ENCODE data around the gene CADPS.

- TF ChIP-seq, protein P1, sequence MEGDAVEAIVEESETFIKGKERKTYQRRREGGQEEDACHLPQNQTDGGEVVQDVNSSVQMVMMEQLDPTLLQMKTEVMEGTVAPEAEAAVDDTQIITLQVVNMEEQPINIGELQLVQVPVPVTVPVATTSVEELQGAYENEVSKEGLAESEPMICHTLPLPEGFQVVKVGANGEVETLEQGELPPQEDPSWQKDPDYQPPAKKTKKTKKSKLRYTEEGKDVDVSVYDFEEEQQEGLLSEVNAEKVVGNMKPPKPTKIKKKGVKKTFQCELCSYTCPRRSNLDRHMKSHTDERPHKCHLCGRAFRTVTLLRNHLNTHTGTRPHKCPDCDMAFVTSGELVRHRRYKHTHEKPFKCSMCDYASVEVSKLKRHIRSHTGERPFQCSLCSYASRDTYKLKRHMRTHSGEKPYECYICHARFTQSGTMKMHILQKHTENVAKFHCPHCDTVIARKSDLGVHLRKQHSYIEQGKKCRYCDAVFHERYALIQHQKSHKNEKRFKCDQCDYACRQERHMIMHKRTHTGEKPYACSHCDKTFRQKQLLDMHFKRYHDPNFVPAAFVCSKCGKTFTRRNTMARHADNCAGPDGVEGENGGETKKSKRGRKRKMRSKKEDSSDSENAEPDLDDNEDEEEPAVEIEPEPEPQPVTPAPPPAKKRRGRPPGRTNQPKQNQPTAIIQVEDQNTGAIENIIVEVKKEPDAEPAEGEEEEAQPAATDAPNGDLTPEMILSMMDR (conservative IDR thresholded peaks at IDR 0.05 in 1 of 2, IDR thresholded peaks at IDR 0.05 in 1 of 2; ENCODE audit: extremely low read depth in 1 of 2, insufficient read depth in 1 of 2, low read depth in 1 of 2, low read length in 2 of 2), result no peak
- no peak for TF ChIP-seq EZH2 (IDR thresholded peaks at IDR 0.05; ENCODE audit: borderline replicate concordance, low read length)
Observed at GRCh38 chr3:62356356-62356755, 518.9 kb downstream of the CADPS start.

Measured in mammary epithelial cell (primary cell).